Ascending aorta (tissue), 2 donors: ENCODE measurements around the gene GRK5. TPM values are rescaled to one million over a fixed set of nuclear protein-coding genes. Genes with fewer than 3 reads are reported as not detected.
A peak's percentile ranks its signal among the peaks of the same experiment; 100 is the strongest.

ENCODE experiments used
- DNase-seq, 2 donors: peaks; one replicate each; pipeline ENCODE4 v3.0.0-alpha.2; 2019; ENCODE audit warnings: low spot score in 2 of 2
- H3K27ac ChIP-seq, 2 donors: fragments of 200-600 bp; sonication (generic); one replicate each; pipeline ENCODE4 v1.5.1; 2016 to 2017; ENCODE audit warnings: mild to moderate bottlenecking in 1 of 2
- H3K27me3 ChIP-seq: fragments of 200-600 bp; sonication (generic); one replicate; pipeline ENCODE4 v1.5.1; 2017
- H3K36me3 ChIP-seq, 2 donors: fragments of 200-600 bp; sonication (generic); one replicate each; pipeline ENCODE4 v1.5.1; 2016
- H3K4me1 ChIP-seq, 2 donors: fragments of 200-600 bp; sonication (generic); one replicate each; pipeline ENCODE4 v1.5.1; 2016 to 2017; ENCODE audit warnings: mild to moderate bottlenecking in 1 of 2
- H3K4me3 ChIP-seq, 2 donors: fragments of 200-600 bp; sonication (generic); one replicate each; pipeline ENCODE4 v1.5.1; 2016 to 2017; ENCODE audit warnings: mild to moderate bottlenecking in 1 of 2
- H3K9me3 ChIP-seq, 2 donors: fragments of 200-600 bp; sonication (generic); one replicate each; pipeline ENCODE4 v1.5.1; 2016
- CTCF ChIP-seq, 3 experiments: fragments of 200-600 bp in 2 of 3; fragments of 450-650 bp in 1 of 3; sonication (generic) in 2 of 3; IDR thresholded peaks; one replicate each; pipeline ENCODE4 v1.5.1; 2016 to 2019; ENCODE audit warnings: antibody characterized with exemption in 3 of 3, mild to moderate bottlenecking in 1 of 3, moderate library complexity in 1 of 3
- intact Hi-C: fragments of 100-400 bp; cut with DNase I; formaldehyde crosslinking; loops from one replicate; pipeline ENCODE4 v1.15.1; 2023
- total RNA-seq: library from RNA; depleted of rRNA; stranded (reverse); fragments of >200 nt; gene quantifications from one replicate; pipeline ENCODE4 v1.1.0, GENCODE V29; 2016

GRK5 gene
- total RNA-seq, 1 donor from 2014 or later = 75.5 TPM

GRCh38 chr10:119207713-119208552 lies 562 bp downstream of the GRK5 start:
- Histone ChIP-seq H3K27me3 (no peaks in the 10 kb centered on the region), H3K4me1 (peaks cover 8 to 34% of the 10 kb centered on the region in 2 donors), H3K9me3 (no peaks in the 10 kb centered on the region), H3K27ac (peak overlapping the region; percentile 95 to 97), H3K36me3 (no peaks in the 10 kb centered on the region), H3K4me3 (peak overlapping the region; percentile 91 to 99)
- DNase-seq = peak in 1 of 2 donors; percentile 79
- no peak for TF ChIP-seq CTCF (IDR thresholded peaks at IDR 0.05)
- intact Hi-C loops = loop anchor here (2.0 to 10.0 kb wide), 7 partner anchors 63 to 447 kb away; partner anchors contain the start of genes BAG3 and TIAL1

- Histone ChIP-seq H3K27me3 (no peaks in the 10 kb centered on the region), H3K4me3 (peak overlapping the region; percentile 91 to 99), H3K4me1 (peaks cover 8 to 36% of the 10 kb centered on the region in 2 donors), H3K9me3 (no peaks in the 10 kb centered on the region), H3K27ac (peak overlapping the region; percentile 95 to 97), H3K36me3 (no peaks in the 10 kb centered on the region)
- DNase-seq = no peak
- no peak for TF ChIP-seq CTCF (IDR thresholded peaks at IDR 0.05)
- intact Hi-C loops = loop anchor here (2.0 to 10.0 kb wide), 3 partner anchors 156 to 446 kb away; partner anchors contain the start of genes BAG3 and TIAL1
Observed at GRCh38 chr10:119208553-119208940, 1.2 kb downstream of the GRK5 start.

GRCh38 chr10:119209035-119209735 lies 1.8 kb downstream of the GRK5 start:
- H3K36me3 ChIP-seq = no peaks in the 10 kb centered on the region
- peak overlapping the region; percentile 91 to 99 for H3K4me3 ChIP-seq
- H3K9me3 ChIP-seq = no peaks in the 10 kb centered on the region
- intact Hi-C loops = loop anchor here (2.0 to 10.0 kb wide), 3 partner anchors 156 to 446 kb away; partner anchors contain the start of genes BAG3 and TIAL1
- H3K4me1 ChIP-seq = peaks cover 15 to 41% of the 10 kb centered on the region in 2 donors
- TF ChIP-seq CTCF (IDR thresholded peaks at IDR 0.05) = peak; percentile 78 to 81 (median 79)
- H3K27me3 ChIP-seq = no peaks in the 10 kb centered on the region
- DNase-seq = peak in 1 of 2 donors; percentile 87
- H3K27ac ChIP-seq = peak overlapping the region; percentile 95 to 97

- H3K27me3 ChIP-seq = no peaks in the 10 kb centered on the region
- intact Hi-C loops = loop anchor here (1.0 to 10.0 kb wide), 4 partner anchors 37 to 445 kb away; partner anchors contain the start of genes BAG3 and TIAL1
- peak overlapping the region; percentile 91 to 99 for H3K4me3 ChIP-seq
- TF ChIP-seq CTCF (IDR thresholded peaks at IDR 0.05) = no peak
- H3K36me3 ChIP-seq = no peaks in the 10 kb centered on the region
- H3K4me1 ChIP-seq = peaks cover 17 to 45% of the 10 kb centered on the region in 2 donors
- no peak for DNase-seq
- peak overlapping the region; percentile 95 to 97 for H3K27ac ChIP-seq
- H3K9me3 ChIP-seq = no peaks in the 10 kb centered on the region
Observed at GRCh38 chr10:119209736-119210355, 2.5 kb downstream of the GRK5 start.

- Histone ChIP-seq H3K4me1 (peaks cover 17 to 47% of the 10 kb centered on the region in 2 donors), H3K27ac (peak overlapping the region; percentile 95 to 97), H3K9me3 (no peaks in the 10 kb centered on the region), H3K36me3 (no peaks in the 10 kb centered on the region), H3K27me3 (no peaks in the 10 kb centered on the region), H3K4me3 (peak overlapping the region; percentile 91 to 99)
- DNase-seq = no peak
- TF ChIP-seq CTCF (IDR thresholded peaks at IDR 0.05) = no peak
- intact Hi-C loops = loop anchor here (1.0 kb wide), 1 partner anchor 37 kb away; no protein-coding TSS in a partner anchor
Observed at GRCh38 chr10:119210633-119211032, 3.3 kb downstream of the GRK5 start.
